ENCODE results near the gene HOXA10.

- no peak for TF ChIP-seq CTCF (conservative IDR thresholded peaks at IDR 0.05 in 1 of 2, IDR thresholded peaks at IDR 0.05 in 1 of 2; ENCODE audit: low read depth in 1 of 2, low read length in 2 of 2)
- no peak for TF ChIP-seq EZH2 (IDR thresholded peaks at IDR 0.05; ENCODE audit: low read length, missing control alignments)
Measured at GRCh38 chr7:27148031-27148755, 25.9 kb downstream of the HOXA10 start.
